ENCODE measurements around the gene OTX2.

The OTX2 gene

DNA sequence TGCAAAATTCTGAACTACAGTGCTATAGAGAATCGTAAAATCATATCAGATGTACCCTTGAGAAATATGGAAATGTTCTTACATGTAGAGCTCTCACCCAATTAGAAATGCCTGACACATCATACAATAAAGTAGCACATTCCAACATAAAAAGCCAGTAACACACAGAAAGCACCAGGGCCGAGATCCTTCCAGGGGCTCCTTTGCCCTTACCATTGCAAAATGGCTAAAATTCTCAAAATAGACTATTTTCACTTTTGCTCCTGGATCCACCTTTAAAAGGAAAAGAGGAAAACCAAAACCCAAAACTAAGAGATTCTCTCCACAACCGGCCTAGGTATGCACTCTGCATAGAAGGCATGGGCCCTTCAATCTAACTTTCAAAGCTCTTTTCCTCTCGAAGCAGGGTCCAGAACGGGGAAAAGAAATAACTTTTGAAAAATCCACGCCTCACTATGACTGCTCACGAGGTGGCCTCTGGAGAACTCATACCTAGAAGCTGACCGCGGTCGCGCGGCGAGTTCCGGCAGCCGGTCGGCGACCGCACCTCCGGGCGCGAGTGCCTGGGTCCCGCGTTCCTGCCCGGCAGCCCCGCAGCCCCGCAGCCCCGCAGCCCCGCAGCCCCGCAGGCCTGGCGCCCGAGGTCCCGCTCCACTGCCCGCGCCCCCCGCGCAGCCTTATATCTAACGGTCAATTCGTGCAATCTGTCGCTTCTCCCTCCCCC is 2.7 kb downstream of the OTX2 start:
- TF ChIP-seq, protein P1, sequence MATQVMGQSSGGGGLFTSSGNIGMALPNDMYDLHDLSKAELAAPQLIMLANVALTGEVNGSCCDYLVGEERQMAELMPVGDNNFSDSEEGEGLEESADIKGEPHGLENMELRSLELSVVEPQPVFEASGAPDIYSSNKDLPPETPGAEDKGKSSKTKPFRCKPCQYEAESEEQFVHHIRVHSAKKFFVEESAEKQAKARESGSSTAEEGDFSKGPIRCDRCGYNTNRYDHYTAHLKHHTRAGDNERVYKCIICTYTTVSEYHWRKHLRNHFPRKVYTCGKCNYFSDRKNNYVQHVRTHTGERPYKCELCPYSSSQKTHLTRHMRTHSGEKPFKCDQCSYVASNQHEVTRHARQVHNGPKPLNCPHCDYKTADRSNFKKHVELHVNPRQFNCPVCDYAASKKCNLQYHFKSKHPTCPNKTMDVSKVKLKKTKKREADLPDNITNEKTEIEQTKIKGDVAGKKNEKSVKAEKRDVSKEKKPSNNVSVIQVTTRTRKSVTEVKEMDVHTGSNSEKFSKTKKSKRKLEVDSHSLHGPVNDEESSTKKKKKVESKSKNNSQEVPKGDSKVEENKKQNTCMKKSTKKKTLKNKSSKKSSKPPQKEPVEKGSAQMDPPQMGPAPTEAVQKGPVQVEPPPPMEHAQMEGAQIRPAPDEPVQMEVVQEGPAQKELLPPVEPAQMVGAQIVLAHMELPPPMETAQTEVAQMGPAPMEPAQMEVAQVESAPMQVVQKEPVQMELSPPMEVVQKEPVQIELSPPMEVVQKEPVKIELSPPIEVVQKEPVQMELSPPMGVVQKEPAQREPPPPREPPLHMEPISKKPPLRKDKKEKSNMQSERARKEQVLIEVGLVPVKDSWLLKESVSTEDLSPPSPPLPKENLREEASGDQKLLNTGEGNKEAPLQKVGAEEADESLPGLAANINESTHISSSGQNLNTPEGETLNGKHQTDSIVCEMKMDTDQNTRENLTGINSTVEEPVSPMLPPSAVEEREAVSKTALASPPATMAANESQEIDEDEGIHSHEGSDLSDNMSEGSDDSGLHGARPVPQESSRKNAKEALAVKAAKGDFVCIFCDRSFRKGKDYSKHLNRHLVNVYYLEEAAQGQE (IDR thresholded peaks at IDR 0.05; ENCODE audit: low read depth) = no peak
- TF ChIP-seq, protein P2, sequence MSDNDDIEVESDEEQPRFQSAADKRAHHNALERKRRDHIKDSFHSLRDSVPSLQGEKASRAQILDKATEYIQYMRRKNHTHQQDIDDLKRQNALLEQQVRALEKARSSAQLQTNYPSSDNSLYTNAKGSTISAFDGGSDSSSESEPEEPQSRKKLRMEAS (IDR thresholded peaks at IDR 0.05) = no peak
- no peak for TF ChIP-seq ZBTB7A (IDR thresholded peaks at IDR 0.05; ENCODE audit: low read depth)
- no peak for TF ChIP-seq CREB1 (IDR thresholded peaks at IDR 0.05; ENCODE audit: low read depth)
- no peak for TF ChIP-seq EGR1 (IDR thresholded peaks at IDR 0.05)
- TF ChIP-seq RAD21 (IDR thresholded peaks at IDR 0.05; ENCODE audit: low read depth) = no peak
- TF ChIP-seq EP300 (IDR thresholded peaks at IDR 0.05; ENCODE audit: borderline replicate concordance) = no peak
- no peak for TF ChIP-seq NFIC (IDR thresholded peaks at IDR 0.05)
- TF ChIP-seq YY1 (IDR thresholded peaks at IDR 0.05; ENCODE audit: low read depth) = no peak
- TF ChIP-seq CEBPB (IDR thresholded peaks at IDR 0.05) = no peak
- no peak for TF ChIP-seq FOXM1 (IDR thresholded peaks at IDR 0.05; ENCODE audit: borderline replicate concordance, low read depth)
- no peak for TF ChIP-seq TCF12 (IDR thresholded peaks at IDR 0.05; ENCODE audit: low read depth)
- TF ChIP-seq TAF1 (IDR thresholded peaks at IDR 0.05; ENCODE audit: low read depth) = no peak
- TF ChIP-seq, protein P3, sequence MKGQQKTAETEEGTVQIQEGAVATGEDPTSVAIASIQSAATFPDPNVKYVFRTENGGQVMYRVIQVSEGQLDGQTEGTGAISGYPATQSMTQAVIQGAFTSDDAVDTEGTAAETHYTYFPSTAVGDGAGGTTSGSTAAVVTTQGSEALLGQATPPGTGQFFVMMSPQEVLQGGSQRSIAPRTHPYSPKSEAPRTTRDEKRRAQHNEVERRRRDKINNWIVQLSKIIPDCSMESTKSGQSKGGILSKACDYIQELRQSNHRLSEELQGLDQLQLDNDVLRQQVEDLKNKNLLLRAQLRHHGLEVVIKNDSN (IDR thresholded peaks at IDR 0.05) = no peak
- no peak for TF ChIP-seq TEAD4 (IDR thresholded peaks at IDR 0.05)

DNA sequence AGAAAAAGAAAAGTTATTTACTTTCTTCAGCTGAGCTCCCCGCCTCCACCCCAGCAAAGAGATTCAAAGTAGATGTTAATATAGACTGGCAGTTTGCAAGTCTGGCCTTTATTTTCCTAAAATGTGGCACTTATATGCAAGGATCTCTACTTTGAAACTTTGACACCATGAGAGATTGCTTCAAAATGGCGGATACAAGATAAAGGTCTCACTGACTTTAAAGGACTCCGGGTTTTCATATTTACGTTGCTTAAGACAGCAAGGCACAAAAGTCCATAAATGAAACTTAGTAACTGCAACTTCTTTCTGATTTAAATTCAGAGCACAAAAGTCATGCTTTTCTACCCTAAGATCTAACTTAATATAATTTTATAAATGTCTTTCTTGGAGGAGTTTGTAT is 3.5 kb downstream of the OTX2 start:
- TF ChIP-seq RAD21 (IDR thresholded peaks at IDR 0.05; ENCODE audit: low read depth) = no peak
- TF ChIP-seq NFIC (IDR thresholded peaks at IDR 0.05) = no peak

DNA sequence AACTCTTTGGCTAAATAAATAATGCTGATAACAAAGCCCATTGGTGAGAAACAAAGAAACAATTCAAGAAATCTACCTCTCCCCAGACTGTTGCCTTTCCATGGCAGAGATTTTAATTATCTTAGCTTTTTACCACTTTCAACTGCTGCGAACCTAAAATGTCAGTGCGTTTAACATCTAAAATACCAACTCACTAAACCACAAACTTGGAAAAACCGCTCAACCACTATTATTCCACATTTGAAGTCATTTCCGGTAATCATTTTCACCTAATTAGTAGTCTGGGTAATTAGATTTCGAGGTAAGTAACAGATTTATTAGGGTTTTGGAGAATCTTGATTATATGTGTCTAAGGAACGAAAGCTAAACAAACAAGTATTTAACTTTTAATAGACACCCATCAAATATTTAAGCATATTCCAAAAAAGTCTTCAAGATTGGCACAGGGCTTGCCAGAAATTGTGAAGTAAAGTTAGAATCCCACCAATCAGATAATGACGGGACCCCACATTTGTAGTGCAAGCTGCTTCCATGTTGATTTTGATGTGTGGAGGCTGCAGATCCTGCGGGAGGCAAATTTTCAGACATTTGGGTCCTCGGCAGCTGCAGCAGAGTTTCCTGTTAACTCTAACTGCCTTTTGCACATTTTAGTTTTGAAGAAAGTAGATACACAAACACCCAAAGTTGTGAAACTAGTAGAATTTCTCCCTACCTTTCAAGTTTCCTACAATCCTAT is 4.1 kb downstream of the OTX2 start:
- no peak for TF ChIP-seq NFIC (IDR thresholded peaks at IDR 0.05)
- TF ChIP-seq TCF12 (IDR thresholded peaks at IDR 0.05; ENCODE audit: low read depth) = no peak
- TF ChIP-seq CEBPB (IDR thresholded peaks at IDR 0.05) = no peak
- no peak for TF ChIP-seq RAD21 (IDR thresholded peaks at IDR 0.05; ENCODE audit: low read depth)
- no peak for TF ChIP-seq ZBTB7A (IDR thresholded peaks at IDR 0.05; ENCODE audit: low read depth)
- no peak for TF ChIP-seq CREB1 (IDR thresholded peaks at IDR 0.05; ENCODE audit: low read depth)
- no peak for TF ChIP-seq EP300 (IDR thresholded peaks at IDR 0.05; ENCODE audit: borderline replicate concordance)
- no peak for TF ChIP-seq EGR1 (IDR thresholded peaks at IDR 0.05)
- no peak for TF ChIP-seq FOXM1 (IDR thresholded peaks at IDR 0.05; ENCODE audit: borderline replicate concordance, low read depth)

DNA sequence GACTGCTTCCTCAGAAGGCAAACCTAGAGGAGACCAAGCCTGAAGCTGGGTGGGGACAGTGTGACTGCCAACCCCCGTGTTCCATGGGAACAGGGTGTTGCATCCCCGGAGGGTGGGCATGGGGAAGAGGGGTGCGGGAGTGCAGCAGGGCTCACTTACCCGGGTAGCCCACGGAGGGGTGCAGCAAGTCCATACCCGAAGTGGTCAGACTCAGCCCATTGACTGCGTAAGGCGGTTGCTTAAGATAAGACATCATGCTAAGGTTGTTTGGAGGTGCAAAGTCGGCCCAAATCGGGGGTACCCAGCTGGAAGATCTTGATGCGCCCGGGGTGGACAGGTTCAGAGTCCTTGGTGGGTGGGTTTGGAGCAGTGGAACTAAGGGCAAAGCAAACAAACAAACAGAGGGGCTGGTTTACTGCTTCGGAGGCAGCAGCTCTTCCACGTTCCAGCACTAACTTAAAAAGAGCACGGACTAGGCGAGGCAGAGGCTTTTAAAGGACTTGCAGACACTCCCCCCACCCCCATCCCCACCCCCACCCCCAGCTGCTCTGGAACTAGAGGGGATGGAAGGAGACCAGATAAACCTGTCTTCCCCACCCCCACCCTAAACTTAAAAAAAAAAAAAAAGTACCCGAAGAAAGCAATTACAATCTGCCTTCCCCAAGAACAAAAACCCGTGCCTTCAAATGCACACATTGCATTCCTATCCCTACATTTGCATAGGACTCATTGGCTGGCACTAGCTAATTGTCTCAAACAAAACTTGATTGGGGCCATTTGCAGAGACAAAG is 4.9 kb downstream of the OTX2 start:
- TF ChIP-seq EGR1 (IDR thresholded peaks at IDR 0.05) (no peak), EP300 (IDR thresholded peaks at IDR 0.05; ENCODE audit: borderline replicate concordance) (no peak)

DNA sequence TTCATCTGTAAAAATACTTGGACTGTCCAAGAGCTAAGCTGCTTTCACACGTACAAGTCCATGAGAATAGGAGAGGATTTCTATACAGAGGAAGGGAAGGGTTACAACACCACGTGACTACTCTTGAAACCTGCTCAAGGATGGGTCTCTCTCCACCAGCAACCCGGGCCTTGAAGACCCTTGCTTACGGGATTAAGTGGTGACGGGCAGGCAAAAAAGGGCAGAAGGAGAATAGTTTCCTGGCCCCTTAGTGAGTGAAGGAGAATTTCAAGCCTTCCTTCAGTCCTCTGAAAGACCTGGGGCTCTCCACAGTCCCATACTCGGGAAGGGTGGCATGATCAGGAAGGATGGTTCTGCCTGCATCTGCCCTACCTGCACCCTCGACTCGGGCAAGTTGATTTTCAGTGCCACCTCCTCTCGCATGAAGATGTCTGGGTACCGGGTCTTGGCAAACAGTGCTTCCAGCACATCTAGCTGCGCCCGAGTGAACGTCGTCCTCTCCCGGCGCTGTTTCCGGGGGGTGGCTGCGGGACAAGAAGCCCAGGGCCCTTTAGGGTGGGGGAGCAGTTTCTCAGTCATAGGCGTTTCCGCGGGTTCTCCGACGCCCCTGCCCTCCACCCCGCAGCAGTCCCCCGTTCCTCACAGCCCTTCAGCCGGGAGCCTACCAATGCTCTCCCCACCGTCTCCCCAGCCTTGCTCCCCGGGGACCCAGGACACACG is 6.3 kb downstream of the OTX2 start:
- TF ChIP-seq NFIC (IDR thresholded peaks at IDR 0.05) = no peak
- no peak for TF ChIP-seq RAD21 (IDR thresholded peaks at IDR 0.05; ENCODE audit: low read depth)
- no peak for TF ChIP-seq FOXM1 (IDR thresholded peaks at IDR 0.05; ENCODE audit: borderline replicate concordance, low read depth)
- TF ChIP-seq, protein P1 (IDR thresholded peaks at IDR 0.05; ENCODE audit: low read depth) = no peak
- TF ChIP-seq EGR1 (IDR thresholded peaks at IDR 0.05) = no peak
- TF ChIP-seq TAF1 (IDR thresholded peaks at IDR 0.05; ENCODE audit: low read depth) = no peak
- no peak for TF ChIP-seq YY1 (IDR thresholded peaks at IDR 0.05; ENCODE audit: low read depth)
- TF ChIP-seq TCF12 (IDR thresholded peaks at IDR 0.05; ENCODE audit: low read depth) = no peak
- no peak for TF ChIP-seq CEBPB (IDR thresholded peaks at IDR 0.05)
- no peak for TF ChIP-seq ZBTB7A (IDR thresholded peaks at IDR 0.05; ENCODE audit: low read depth)
- no peak for TF ChIP-seq TEAD4 (IDR thresholded peaks at IDR 0.05)
- TF ChIP-seq, protein P3 (IDR thresholded peaks at IDR 0.05) = no peak
- no peak for TF ChIP-seq CREB1 (IDR thresholded peaks at IDR 0.05; ENCODE audit: low read depth)
- TF ChIP-seq, protein P2 (IDR thresholded peaks at IDR 0.05) = no peak
